ENCODE measurements around the gene PROKR1.
"Not testable (repeated sequence)": the region's sequence is repeated elsewhere in the genome, so short reads cannot be mapped to it uniquely, and the experiment has no call there.

The PROKR1 gene

GRCh38 chr2:68643011-68643873, at the start of gene PROKR1:
TSS of gene PROKR1 (plus strand) at chr2:68643579. CDS start at chr2:68645822, 2,243 bp downstream.
- DNase-seq = peak; percentile 23

- no peak for DNase-seq
These were observed 49.3 kb upstream of the PROKR1 start for GRCh38 chr2:68594041-68594440.

- DNase-seq = no peak
These were observed 48.5 kb upstream of the PROKR1 start for GRCh38 chr2:68594674-68595492.

- not testable (repeated sequence) for DNase-seq
These were observed 47.9 kb upstream of the PROKR1 start for GRCh38 chr2:68595493-68595785.

- not testable (repeated sequence) for DNase-seq
These were observed 42.9 kb upstream of the PROKR1 start for GRCh38 chr2:68600495-68600894.

- DNase-seq = no peak
These were observed 40.3 kb upstream of the PROKR1 start for GRCh38 chr2:68603059-68603458.

- DNase-seq = no peak
These were observed 39.3 kb upstream of the PROKR1 start for GRCh38 chr2:68604077-68604476.

GRCh38 chr2:68605939-68606338, 37.4 kb upstream of the PROKR1 start:
- no peak for DNase-seq

GRCh38 chr2:68606759-68607158, 36.6 kb upstream of the PROKR1 start:
- DNase-seq = no peak

- DNase-seq = no peak
These were observed 35.5 kb upstream of the PROKR1 start for GRCh38 chr2:68607837-68608236.

- DNase-seq = no peak
These were observed 30.4 kb upstream of the PROKR1 start for GRCh38 chr2:68612765-68613519.

- no peak for DNase-seq
These were observed 22.6 kb upstream of the PROKR1 start for GRCh38 chr2:68620772-68621171.

- no peak for DNase-seq
These were observed 19.6 kb upstream of the PROKR1 start for GRCh38 chr2:68623820-68624219.

- DNase-seq = no peak
These were observed 15.8 kb upstream of the PROKR1 start for GRCh38 chr2:68627615-68628014.

- no peak for DNase-seq
These were observed 11.4 kb upstream of the PROKR1 start for GRCh38 chr2:68632021-68632420.

- no peak for DNase-seq
These were observed 6.3 kb upstream of the PROKR1 start for GRCh38 chr2:68637047-68637446.

GRCh38 chr2:68643874-68644485, 601 bp downstream of the PROKR1 start:
- DNase-seq = no peak

- no peak for DNase-seq
These were observed 2.1 kb downstream of the PROKR1 start for GRCh38 chr2:68645523-68645922.

- no peak for DNase-seq
These were observed 2.9 kb downstream of the PROKR1 start for GRCh38 chr2:68646303-68646702.

- DNase-seq = no peak
These were observed 7.3 kb downstream of the PROKR1 start for GRCh38 chr2:68650645-68651044.

- no peak for DNase-seq
These were observed 9.7 kb downstream of the PROKR1 start for GRCh38 chr2:68653034-68653433.

GRCh38 chr2:68653538-68653982, 10.2 kb downstream of the PROKR1 start:
- DNase-seq = no peak

- no peak for DNase-seq
These were observed 14.9 kb downstream of the PROKR1 start for GRCh38 chr2:68658266-68658665.
